SK-N-SH (cell line): ENCODE results near the gene PPIF.

Experiments used
- FOSL2 ChIP-seq: IDR thresholded peaks from 2 replicates; pipeline ENCODE4 v1.4.0; 2012; ENCODE audit warnings: low read depth, mild to moderate bottlenecking, moderate library complexity, borderline replicate concordance
- JUND ChIP-seq: IDR thresholded peaks from 2 replicates; pipeline ENCODE4 v1.4.0; 2012
- RFX5 ChIP-seq: IDR thresholded peaks from 2 replicates; pipeline ENCODE4 v1.6.1; 2012; ENCODE audit warnings: mild to moderate bottlenecking, improper control_type of control experiment, low read length
- TF ChIP-seq, protein P1 (sequence below): fragments of 200-600 bp; sonication (generic); IDR thresholded peaks from 2 replicates; pipeline ENCODE4 v1.6.1; 2017; ENCODE audit warnings: antibody characterized with exemption, mild to moderate bottlenecking, moderate library complexity
- TF ChIP-seq, protein P2 (sequence below): IDR thresholded peaks from 2 replicates; pipeline ENCODE4 v1.4.0; 2012; ENCODE audit warnings: low read depth
- TF ChIP-seq, protein P3 (sequence below): IDR thresholded peaks from 2 replicates; pipeline ENCODE4 v1.4.0; 2012; ENCODE audit warnings: low read depth, borderline replicate concordance

GRCh38 chr10:79376078-79376628 is 28.9 kb downstream of the PPIF start:
- TF ChIP-seq JUND (no peak), FOSL2 (no peak), RFX5 (no peak)
- TF ChIP-seq, protein P1, sequence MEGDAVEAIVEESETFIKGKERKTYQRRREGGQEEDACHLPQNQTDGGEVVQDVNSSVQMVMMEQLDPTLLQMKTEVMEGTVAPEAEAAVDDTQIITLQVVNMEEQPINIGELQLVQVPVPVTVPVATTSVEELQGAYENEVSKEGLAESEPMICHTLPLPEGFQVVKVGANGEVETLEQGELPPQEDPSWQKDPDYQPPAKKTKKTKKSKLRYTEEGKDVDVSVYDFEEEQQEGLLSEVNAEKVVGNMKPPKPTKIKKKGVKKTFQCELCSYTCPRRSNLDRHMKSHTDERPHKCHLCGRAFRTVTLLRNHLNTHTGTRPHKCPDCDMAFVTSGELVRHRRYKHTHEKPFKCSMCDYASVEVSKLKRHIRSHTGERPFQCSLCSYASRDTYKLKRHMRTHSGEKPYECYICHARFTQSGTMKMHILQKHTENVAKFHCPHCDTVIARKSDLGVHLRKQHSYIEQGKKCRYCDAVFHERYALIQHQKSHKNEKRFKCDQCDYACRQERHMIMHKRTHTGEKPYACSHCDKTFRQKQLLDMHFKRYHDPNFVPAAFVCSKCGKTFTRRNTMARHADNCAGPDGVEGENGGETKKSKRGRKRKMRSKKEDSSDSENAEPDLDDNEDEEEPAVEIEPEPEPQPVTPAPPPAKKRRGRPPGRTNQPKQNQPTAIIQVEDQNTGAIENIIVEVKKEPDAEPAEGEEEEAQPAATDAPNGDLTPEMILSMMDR: no peak
- TF ChIP-seq, protein P2, sequence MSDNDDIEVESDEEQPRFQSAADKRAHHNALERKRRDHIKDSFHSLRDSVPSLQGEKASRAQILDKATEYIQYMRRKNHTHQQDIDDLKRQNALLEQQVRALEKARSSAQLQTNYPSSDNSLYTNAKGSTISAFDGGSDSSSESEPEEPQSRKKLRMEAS: no peak
- TF ChIP-seq, protein P3, sequence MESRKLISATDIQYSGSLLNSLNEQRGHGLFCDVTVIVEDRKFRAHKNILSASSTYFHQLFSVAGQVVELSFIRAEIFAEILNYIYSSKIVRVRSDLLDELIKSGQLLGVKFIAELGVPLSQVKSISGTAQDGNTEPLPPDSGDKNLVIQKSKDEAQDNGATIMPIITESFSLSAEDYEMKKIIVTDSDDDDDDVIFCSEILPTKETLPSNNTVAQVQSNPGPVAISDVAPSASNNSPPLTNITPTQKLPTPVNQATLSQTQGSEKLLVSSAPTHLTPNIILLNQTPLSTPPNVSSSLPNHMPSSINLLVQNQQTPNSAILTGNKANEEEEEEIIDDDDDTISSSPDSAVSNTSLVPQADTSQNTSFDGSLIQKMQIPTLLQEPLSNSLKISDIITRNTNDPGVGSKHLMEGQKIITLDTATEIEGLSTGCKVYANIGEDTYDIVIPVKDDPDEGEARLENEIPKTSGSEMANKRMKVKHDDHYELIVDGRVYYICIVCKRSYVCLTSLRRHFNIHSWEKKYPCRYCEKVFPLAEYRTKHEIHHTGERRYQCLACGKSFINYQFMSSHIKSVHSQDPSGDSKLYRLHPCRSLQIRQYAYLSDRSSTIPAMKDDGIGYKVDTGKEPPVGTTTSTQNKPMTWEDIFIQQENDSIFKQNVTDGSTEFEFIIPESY: no peak
